OCI-LY7 (cell line): Measurements from ENCODE around the gene RTEL1.

Experiments
- EZH2phosphoT487 ChIP-seq: fragments of 200-600 bp; sonication (generic); IDR thresholded peaks from 2 replicates; pipeline ENCODE4 v1.6.1; 2018; ENCODE audit warnings: low read depth, borderline replicate concordance, mild to moderate bottlenecking, mixed run types, antibody characterized with exemption, low read length, moderate library complexity, mixed read lengths
- TF ChIP-seq, protein P1 (sequence below): fragments of 200-600 bp; sonication (generic); conservative IDR thresholded peaks from 2 replicates; pipeline ENCODE4 v1.5.1; 2014; ENCODE audit warnings: mild to moderate bottlenecking, antibody characterized with exemption, low read length, moderate library complexity, mixed read lengths

DNA sequence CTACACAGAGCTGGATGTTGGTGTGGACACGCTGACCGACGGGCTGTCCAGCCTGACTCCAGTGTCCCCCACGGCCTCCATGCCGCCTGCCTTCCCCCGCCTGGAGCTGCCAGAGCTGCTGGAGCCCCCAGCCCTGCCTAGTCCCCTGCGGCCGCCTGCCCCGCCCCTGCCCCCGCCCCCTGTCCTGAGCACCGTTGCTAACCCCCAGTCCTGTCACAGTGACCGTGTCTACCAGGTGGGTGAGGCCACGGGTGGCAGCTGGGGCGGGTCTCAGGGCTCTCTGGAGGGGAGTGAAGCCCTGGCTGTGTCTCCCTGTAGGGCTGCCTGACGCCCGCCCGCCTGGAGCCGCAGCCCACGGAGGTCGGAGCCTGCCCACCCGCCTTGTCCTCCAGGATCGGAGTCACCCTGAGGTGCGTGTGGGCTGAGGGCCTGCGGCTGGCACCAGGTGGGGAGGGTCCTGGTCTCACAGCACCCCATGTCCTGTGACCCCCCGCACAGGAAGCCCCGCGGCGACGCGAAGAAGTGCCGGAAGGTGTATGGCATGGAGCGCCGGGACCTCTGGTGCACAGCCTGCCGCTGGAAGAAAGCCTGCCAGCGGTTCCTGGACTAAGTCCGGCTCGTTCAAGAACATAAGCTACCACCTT is 84.4 kb downstream of the RTEL1 start:
- TF ChIP-seq, protein P1, sequence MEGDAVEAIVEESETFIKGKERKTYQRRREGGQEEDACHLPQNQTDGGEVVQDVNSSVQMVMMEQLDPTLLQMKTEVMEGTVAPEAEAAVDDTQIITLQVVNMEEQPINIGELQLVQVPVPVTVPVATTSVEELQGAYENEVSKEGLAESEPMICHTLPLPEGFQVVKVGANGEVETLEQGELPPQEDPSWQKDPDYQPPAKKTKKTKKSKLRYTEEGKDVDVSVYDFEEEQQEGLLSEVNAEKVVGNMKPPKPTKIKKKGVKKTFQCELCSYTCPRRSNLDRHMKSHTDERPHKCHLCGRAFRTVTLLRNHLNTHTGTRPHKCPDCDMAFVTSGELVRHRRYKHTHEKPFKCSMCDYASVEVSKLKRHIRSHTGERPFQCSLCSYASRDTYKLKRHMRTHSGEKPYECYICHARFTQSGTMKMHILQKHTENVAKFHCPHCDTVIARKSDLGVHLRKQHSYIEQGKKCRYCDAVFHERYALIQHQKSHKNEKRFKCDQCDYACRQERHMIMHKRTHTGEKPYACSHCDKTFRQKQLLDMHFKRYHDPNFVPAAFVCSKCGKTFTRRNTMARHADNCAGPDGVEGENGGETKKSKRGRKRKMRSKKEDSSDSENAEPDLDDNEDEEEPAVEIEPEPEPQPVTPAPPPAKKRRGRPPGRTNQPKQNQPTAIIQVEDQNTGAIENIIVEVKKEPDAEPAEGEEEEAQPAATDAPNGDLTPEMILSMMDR: no peak
- TF ChIP-seq EZH2phosphoT487: no peak
